ENCODE results near the gene UBE2C. TPM values are rescaled to one million over a fixed set of nuclear protein-coding genes. Genes with fewer than 3 reads are reported as not detected.

UBE2C gene
- polyA plus RNA-seq, 3 donors: 0.15 to 0.58 TPM; not detected in 1

DNA sequence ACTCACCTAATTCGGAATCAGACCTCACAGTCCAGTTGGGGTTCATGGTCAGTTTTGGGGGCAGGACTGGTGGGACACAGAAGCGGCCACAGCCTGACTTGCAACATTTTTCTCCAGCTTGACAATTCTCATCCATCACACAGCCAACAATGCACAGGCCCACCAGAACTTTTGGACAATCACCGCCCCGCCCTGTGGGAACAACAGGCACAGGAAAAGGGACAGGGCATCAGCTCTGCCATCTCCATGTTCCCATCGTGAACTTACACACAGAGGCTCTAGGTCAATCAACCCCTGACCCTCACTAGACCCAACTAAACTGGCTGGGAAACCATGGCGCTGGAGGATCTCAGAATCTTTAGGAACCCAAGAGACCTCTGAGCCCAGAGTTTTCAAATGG lies 37.0 kb upstream of the UBE2C start:
- intact Hi-C loops (cut with micrococcal nuclease): loop anchor here in 1 of 2 donors (10.0 kb wide), 1 partner anchor 331 kb away; no protein-coding TSS in a partner anchor
- DNase-seq: no peak
- Histone ChIP-seq H3K27ac (ENCODE audit: low read depth in 1 of 2, low read length in 2 of 2) (no peak overlapping the region), H2AFZ (ENCODE audit: insufficient read depth, low read depth, low read length, poor library complexity, severe bottlenecking) (no peak overlapping the region), H3K4me2 (replicated peaks; ENCODE audit: extremely low read depth, low read length, poor library complexity, severe bottlenecking) (no peak overlapping the region), H3K9me3 (replicated peaks in 1 of 2; ENCODE audit: control insufficient read depth in 1 of 2, insufficient read depth in 1 of 2, low read length in 2 of 2) (no peaks in the 10 kb centered on the region), H3K9ac (ENCODE audit: insufficient read depth, low read length, poor library complexity, severe bottlenecking) (no peak overlapping the region), H3K27me3 (ENCODE audit: control insufficient read depth in 2 of 2, insufficient read depth in 2 of 2, low read length in 2 of 2) (no peaks in the 10 kb centered on the region), H4K20me1 (ENCODE audit: insufficient read depth, low read length) (no peaks in the 10 kb centered on the region), H3K79me2 (ENCODE audit: insufficient read depth, low read length) (no peaks in the 10 kb centered on the region), H3K4me3 (replicated peaks in 1 of 3; ENCODE audit: low read depth in 2 of 3, low read length in 3 of 3) (no peak overlapping the region), H3K36me3 (replicated peaks in 1 of 2; ENCODE audit: control insufficient read depth in 1 of 2, insufficient read depth in 2 of 2, low read length in 2 of 2) (no peaks in the 10 kb centered on the region), H3K4me1 (ENCODE audit: control insufficient read depth in 1 of 2, insufficient read depth in 2 of 2, low read length in 2 of 2) (no peaks in the 10 kb centered on the region)
- Mint-ChIP-seq H3K27me3 (ENCODE audit: low read depth in 3 of 3) (peaks cover 7 to 11% (median 8%) of the 10 kb centered on the region in 3 donors), H3K4me1 (peaks cover 3% of the 10 kb centered on the region), H3K27ac (no peak overlapping the region), H3K36me3 (no peaks in the 10 kb centered on the region), H3K4me3 (no peak overlapping the region), H3K9me3 (no peaks in the 10 kb centered on the region)
- TF ChIP-seq, protein P1, sequence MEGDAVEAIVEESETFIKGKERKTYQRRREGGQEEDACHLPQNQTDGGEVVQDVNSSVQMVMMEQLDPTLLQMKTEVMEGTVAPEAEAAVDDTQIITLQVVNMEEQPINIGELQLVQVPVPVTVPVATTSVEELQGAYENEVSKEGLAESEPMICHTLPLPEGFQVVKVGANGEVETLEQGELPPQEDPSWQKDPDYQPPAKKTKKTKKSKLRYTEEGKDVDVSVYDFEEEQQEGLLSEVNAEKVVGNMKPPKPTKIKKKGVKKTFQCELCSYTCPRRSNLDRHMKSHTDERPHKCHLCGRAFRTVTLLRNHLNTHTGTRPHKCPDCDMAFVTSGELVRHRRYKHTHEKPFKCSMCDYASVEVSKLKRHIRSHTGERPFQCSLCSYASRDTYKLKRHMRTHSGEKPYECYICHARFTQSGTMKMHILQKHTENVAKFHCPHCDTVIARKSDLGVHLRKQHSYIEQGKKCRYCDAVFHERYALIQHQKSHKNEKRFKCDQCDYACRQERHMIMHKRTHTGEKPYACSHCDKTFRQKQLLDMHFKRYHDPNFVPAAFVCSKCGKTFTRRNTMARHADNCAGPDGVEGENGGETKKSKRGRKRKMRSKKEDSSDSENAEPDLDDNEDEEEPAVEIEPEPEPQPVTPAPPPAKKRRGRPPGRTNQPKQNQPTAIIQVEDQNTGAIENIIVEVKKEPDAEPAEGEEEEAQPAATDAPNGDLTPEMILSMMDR (IDR thresholded peaks at IDR 0.05): no peak
- WGBS (ENCODE audit: insufficient coverage): 93% methylated on average over 6 of the region's 6 CpGs

GRCh38 chr20:45776931-45777330 lies 35.5 kb upstream of the UBE2C start:
- no peaks in the 10 kb centered on the region for H3K79me2 ChIP-seq (ENCODE audit: insufficient read depth, low read length)
- intact Hi-C loops (cut with micrococcal nuclease): loop anchor here in 1 of 2 donors (10.0 kb wide), 1 partner anchor 332 kb away; no protein-coding TSS in a partner anchor
- H2AFZ ChIP-seq (ENCODE audit: insufficient read depth, low read depth, low read length, poor library complexity, severe bottlenecking): no peak overlapping the region
- no peaks in the 10 kb centered on the region for H3K9me3 Mint-ChIP-seq
- H3K4me3 Mint-ChIP-seq: no peak overlapping the region
- peaks cover 7 to 11% (median 8%) of the 10 kb centered on the region in 3 donors for H3K27me3 Mint-ChIP-seq (ENCODE audit: low read depth in 3 of 3)
- no peaks in the 10 kb centered on the region for H4K20me1 ChIP-seq (ENCODE audit: insufficient read depth, low read length)
- DNase-seq: no peak
- no peaks in the 10 kb centered on the region for H3K9me3 ChIP-seq (replicated peaks in 1 of 2; ENCODE audit: control insufficient read depth in 1 of 2, insufficient read depth in 1 of 2, low read length in 2 of 2)
- H3K36me3 ChIP-seq (replicated peaks in 1 of 2; ENCODE audit: control insufficient read depth in 1 of 2, insufficient read depth in 2 of 2, low read length in 2 of 2): no peaks in the 10 kb centered on the region
- no peak overlapping the region for H3K9ac ChIP-seq (ENCODE audit: insufficient read depth, low read length, poor library complexity, severe bottlenecking)
- no peaks in the 10 kb centered on the region for H3K4me1 Mint-ChIP-seq
- H3K27ac ChIP-seq (ENCODE audit: low read depth in 1 of 2, low read length in 2 of 2): no peak overlapping the region
- no peaks in the 10 kb centered on the region for H3K4me1 ChIP-seq (ENCODE audit: control insufficient read depth in 1 of 2, insufficient read depth in 2 of 2, low read length in 2 of 2)
- no peaks in the 10 kb centered on the region for H3K27me3 ChIP-seq (ENCODE audit: control insufficient read depth in 2 of 2, insufficient read depth in 2 of 2, low read length in 2 of 2)
- H3K36me3 Mint-ChIP-seq: no peaks in the 10 kb centered on the region
- H3K4me2 ChIP-seq (replicated peaks; ENCODE audit: extremely low read depth, low read length, poor library complexity, severe bottlenecking): no peak overlapping the region
- TF ChIP-seq, protein P1 (IDR thresholded peaks at IDR 0.05): no peak
- no peak overlapping the region for H3K27ac Mint-ChIP-seq
- no peak overlapping the region for H3K4me3 ChIP-seq (replicated peaks in 1 of 3; ENCODE audit: low read depth in 2 of 3, low read length in 3 of 3)
- WGBS (ENCODE audit: insufficient coverage): no CpG with 5 or more reads among the region's 7 CpGs
